Neural cell (in vitro differentiated cells): ENCODE results near the gene CELF5. TPM values are rescaled to one million over a fixed set of nuclear protein-coding genes. Genes with fewer than 3 reads are reported as not detected.
"Not testable (repeated sequence)": the region's sequence is repeated elsewhere in the genome, so short reads cannot be mapped to it uniquely, and the experiment has no call there.

Source experiments
- H2AFZ ChIP-seq: fragments of 200-600, 300-800 bp; sonication (generic), shearing (Covaris generic); 2 replicates; pipeline ENCODE4 v1.6.0; 2014; ENCODE audit warnings: low read depth, mild to moderate bottlenecking, antibody characterized with exemption, low read length, moderate library complexity
- H3F3A ChIP-seq: fragments of 200-600 bp; shearing (Covaris generic); 2 replicates; pipeline ENCODE4 v1.6.1; 2016; ENCODE audit warnings: mild to moderate bottlenecking, moderate library complexity, mixed read lengths, antibody characterized with exemption, low read length; ENCODE audit not compliant: insufficient read depth, poor library complexity, severe bottlenecking
- H3K27ac ChIP-seq: fragments of 200-600, 300-800 bp; sonication (generic), shearing (Covaris generic); 2 replicates; pipeline ENCODE4 v1.5.1; 2014; ENCODE audit warnings: mild to moderate bottlenecking, low read length, moderate library complexity
- H3K27me3 ChIP-seq: fragments of 300-800, 200-600 bp; sonication (generic), shearing (Covaris generic); 2 replicates; pipeline ENCODE4 v1.6.0; 2014; ENCODE audit warnings: mild to moderate bottlenecking, low read depth, low read length, moderate library complexity; ENCODE audit not compliant: insufficient read depth
- H3K36me3 ChIP-seq: fragments of 300-800, 200-600 bp; sonication (generic), shearing (Covaris generic); 2 replicates; pipeline ENCODE4 v1.5.1; 2014; ENCODE audit warnings: mild to moderate bottlenecking, antibody characterized with exemption, low read length, moderate library complexity; ENCODE audit not compliant: insufficient read depth
- H3K4me2 ChIP-seq: fragments of 300-800, 200-600 bp; sonication (generic), shearing (Covaris generic); 2 replicates; pipeline ENCODE4 v1.6.0; 2014; ENCODE audit warnings: mild to moderate bottlenecking, low read length
- H3K4me3 ChIP-seq: fragments of 300-800, 200-600 bp; sonication (generic), shearing (Covaris generic); 2 replicates; pipeline ENCODE4 v1.5.1; 2014; ENCODE audit warnings: mild to moderate bottlenecking, low read length, moderate library complexity
- H3K79me2 ChIP-seq: fragments of 200-600 bp; shearing (Covaris generic); replicated peaks from 2 replicates; pipeline ENCODE4 v1.6.0; 2014; ENCODE audit warnings: mild to moderate bottlenecking, low read length, moderate library complexity; ENCODE audit not compliant: insufficient read depth
- H3K9ac ChIP-seq: fragments of 300-800, 200-600 bp; sonication (generic), shearing (Covaris generic); 2 replicates; pipeline ENCODE4 v1.6.1; 2016; ENCODE audit warnings: mild to moderate bottlenecking, low read length, mixed read lengths
- H3K9me2 ChIP-seq: fragments of 200-600 bp; shearing (Covaris generic); 2 replicates; pipeline ENCODE4 v1.6.1; 2016; ENCODE audit warnings: mild to moderate bottlenecking, low read length, mixed read lengths; ENCODE audit not compliant: insufficient read depth
- H3K9me3 ChIP-seq: fragments of 200-600, 300-800 bp; sonication (generic), shearing (Covaris generic); 2 replicates; pipeline ENCODE4 v1.6.1; 2016; ENCODE audit warnings: mild to moderate bottlenecking, mixed run types, low read length, moderate library complexity, mixed read lengths
- H4K20me1 ChIP-seq: fragments of 200-600 bp; shearing (Covaris generic); 2 replicates; pipeline ENCODE4 v1.6.1; 2016; ENCODE audit warnings: mild to moderate bottlenecking, mixed run types; ENCODE audit not compliant: insufficient read depth
- CTCF ChIP-seq: fragments of 450-650 bp; IDR thresholded peaks from 2 replicates; pipeline ENCODE4 v1.5.1; 2014; ENCODE audit warnings: antibody characterized with exemption, mild to moderate bottlenecking, moderate library complexity; ENCODE audit not compliant: poor library complexity, severe bottlenecking
- EP300 ChIP-seq: fragments of 450-650 bp; conservative IDR thresholded peaks from 2 replicates; pipeline ENCODE4 v1.6.1; 2014; ENCODE audit warnings: antibody characterized with exemption, mild to moderate bottlenecking, moderate library complexity; ENCODE audit not compliant: poor library complexity, severe bottlenecking
- EZH2 ChIP-seq: fragments of 200-600, 300-800 bp; shearing (Covaris generic), sonication (generic); IDR thresholded peaks from 2 replicates; pipeline ENCODE4 v1.6.1; 2014; ENCODE audit warnings: antibody characterized with exemption, low read length, borderline replicate concordance, mild to moderate bottlenecking; ENCODE audit not compliant: insufficient read depth, poor library complexity, severe bottlenecking
- MXI1 ChIP-seq: fragments of 450-650 bp; conservative IDR thresholded peaks from 2 replicates; pipeline ENCODE4 v1.6.1; 2014; ENCODE audit warnings: antibody characterized with exemption, mild to moderate bottlenecking; ENCODE audit not compliant: poor library complexity, severe bottlenecking
- POLR2AphosphoS5 ChIP-seq: IDR thresholded peaks from 2 replicates; pipeline ENCODE4 v1.6.1; 2012
- RAD21 ChIP-seq: fragments of 450-650 bp; conservative IDR thresholded peaks from 2 replicates; pipeline ENCODE4 v1.6.1; 2014; ENCODE audit warnings: antibody characterized with exemption, mild to moderate bottlenecking, moderate library complexity
- REST ChIP-seq: IDR thresholded peaks from 2 replicates; pipeline ENCODE4 v1.6.1; 2012; ENCODE audit warnings: borderline replicate concordance
- SMC3 ChIP-seq: fragments of 450-650 bp; conservative IDR thresholded peaks from 2 replicates; pipeline ENCODE4 v1.6.1; 2014; ENCODE audit warnings: antibody characterized with exemption, mild to moderate bottlenecking, moderate library complexity; ENCODE audit not compliant: poor library complexity
- TAF1 ChIP-seq: IDR thresholded peaks from 2 replicates; pipeline ENCODE4 v1.6.1; 2012; ENCODE audit warnings: low read depth
- polyA plus RNA-seq: library from polyadenylated mRNA; depleted of rRNA; stranded (reverse); fragments of >200 nt; gene quantifications from 2 replicates; pipeline ENCODE4 v1.2.3, GENCODE V29; 2014

CELF5 gene
- polyA plus RNA-seq, 1 donor from 2014 or later = 130 TPM

- no peaks in the 10 kb centered on the region for H3K36me3 ChIP-seq
- H3K27ac ChIP-seq = no peak overlapping the region
- peaks cover 10% of the 10 kb centered on the region for H3K79me2 ChIP-seq
- H3K4me2 ChIP-seq = no peak overlapping the region
- no peaks in the 10 kb centered on the region for H4K20me1 ChIP-seq
- no peaks in the 10 kb centered on the region for H3K27me3 ChIP-seq
- H3K9ac ChIP-seq = no peak overlapping the region
- no peak for TF ChIP-seq CTCF
- TF ChIP-seq MXI1 = no peak
- no peak overlapping the region for H2AFZ ChIP-seq
- no peaks in the 10 kb centered on the region for H3F3A ChIP-seq
- H3K4me3 ChIP-seq = no peak overlapping the region
- no peaks in the 10 kb centered on the region for H3K9me3 ChIP-seq
- H3K9me2 ChIP-seq = no peaks in the 10 kb centered on the region
Observed at GRCh38 chr19:3189702-3190469, 34.6 kb upstream of the CELF5 start.

GRCh38 chr19:3190470-3190770 is 34.0 kb upstream of the CELF5 start:
- H3K36me3 ChIP-seq = no peaks in the 10 kb centered on the region
- H3F3A ChIP-seq = no peaks in the 10 kb centered on the region
- no peak overlapping the region for H3K9ac ChIP-seq
- H3K27ac ChIP-seq = no peak overlapping the region
- peaks cover 10% of the 10 kb centered on the region for H3K79me2 ChIP-seq
- no peaks in the 10 kb centered on the region for H3K9me2 ChIP-seq
- no peak for TF ChIP-seq SMC3
- TF ChIP-seq MXI1 = no peak
- no peak for TF ChIP-seq EP300
- no peak for TF ChIP-seq POLR2AphosphoS5
- TF ChIP-seq TAF1 = no peak
- TF ChIP-seq EZH2 = no peak
- H3K4me2 ChIP-seq = no peak overlapping the region
- no peaks in the 10 kb centered on the region for H4K20me1 ChIP-seq
- no peak overlapping the region for H3K4me3 ChIP-seq
- no peaks in the 10 kb centered on the region for H3K9me3 ChIP-seq
- H2AFZ ChIP-seq = no peak overlapping the region
- H3K27me3 ChIP-seq = no peaks in the 10 kb centered on the region

- H3K36me3 ChIP-seq = no peaks in the 10 kb centered on the region
- H4K20me1 ChIP-seq = no peaks in the 10 kb centered on the region
- peaks cover 10% of the 10 kb centered on the region for H3K79me2 ChIP-seq
- TF ChIP-seq EZH2 (no peak), EP300 (no peak), CTCF (no peak), RAD21 (no peak), REST (no peak), POLR2AphosphoS5 (no peak), MXI1 (no peak), TAF1 (no peak), SMC3 (no peak)
- no peak overlapping the region for H3K4me2 ChIP-seq
- no peak overlapping the region for H3K4me3 ChIP-seq
- no peak overlapping the region for H2AFZ ChIP-seq
- H3F3A ChIP-seq = no peaks in the 10 kb centered on the region
- H3K9ac ChIP-seq = no peak overlapping the region
- H3K9me3 ChIP-seq = no peaks in the 10 kb centered on the region
- H3K27me3 ChIP-seq = no peaks in the 10 kb centered on the region
- no peak overlapping the region for H3K27ac ChIP-seq
- no peaks in the 10 kb centered on the region for H3K9me2 ChIP-seq
Observed at GRCh38 chr19:3190921-3191805, 33.3 kb upstream of the CELF5 start.

GRCh38 chr19:3191806-3192104 is 32.7 kb upstream of the CELF5 start:
- not testable (repeated sequence) for H3K9me2 ChIP-seq, H3K9me3 ChIP-seq, H3K4me3 ChIP-seq, H3K27ac ChIP-seq, H3F3A ChIP-seq, H3K27me3 ChIP-seq, H4K20me1 ChIP-seq, H3K4me2 ChIP-seq, H3K79me2 ChIP-seq, H2AFZ ChIP-seq, H3K36me3 ChIP-seq, H3K9ac ChIP-seq
